Breast epithelium (tissue), 4 donors: ENCODE data around the gene ACIN1. TPM values are rescaled to one million over a fixed set of nuclear protein-coding genes. Genes with fewer than 3 reads are reported as not detected.

Experiments used
- DNase-seq, 2 donors: peaks; one replicate each; pipeline ENCODE4 v3.0.0-alpha.2; 2019; ENCODE audit warnings: low spot score in 2 of 2
- H3K27ac ChIP-seq, 2 donors: fragments of 200-600 bp; sonication (generic) in 1 of 2; one replicate each; pipeline ENCODE4 v1.5.1; 2016 to 2019; ENCODE audit warnings: mild to moderate bottlenecking in 1 of 2
- H3K27me3 ChIP-seq, 2 donors: fragments of 200-600 bp; sonication (generic) in 1 of 2; one replicate each; pipeline versions ENCODE4 v1.5.1 to v1.6.0; 2017 to 2019; ENCODE audit warnings: control low read depth in 1 of 2, mild to moderate bottlenecking in 1 of 2
- H3K36me3 ChIP-seq: fragments of 200-600 bp; one replicate; pipeline ENCODE4 v1.5.1; 2019
- H3K4me1 ChIP-seq, 2 donors: fragments of 200-600 bp; sonication (generic); one replicate each; pipeline ENCODE4 v1.5.1; 2016 to 2019; ENCODE audit warnings: control low read depth in 1 of 2
- H3K4me3 ChIP-seq, 3 donors: fragments of 200-600 bp; sonication (generic); 1 replicate in 2 of 3; 2 replicates in 1 of 3; pipeline ENCODE4 v1.5.1; 2016 to 2019; ENCODE audit warnings: mild to moderate bottlenecking in 3 of 3, moderate library complexity in 2 of 3
- H3K9me3 ChIP-seq, 2 donors: fragments of 200-600 bp; sonication (generic) in 1 of 2; one replicate each; pipeline ENCODE4 v1.5.1; 2016 to 2019; ENCODE audit warnings: control low read depth in 1 of 2
- POLR2A ChIP-seq: fragments of 450-650 bp; IDR thresholded peaks from one replicate; pipeline ENCODE4 v1.6.1; 2016; ENCODE audit warnings: antibody characterized with exemption, mild to moderate bottlenecking, moderate library complexity
- POLR2AphosphoS5 ChIP-seq, 3 donors: sonication (generic); formaldehyde crosslinking; IDR thresholded peaks; one replicate each; pipeline ENCODE4 v1.6.1; 2017; ENCODE audit warnings: antibody characterized with exemption in 3 of 3
- intact Hi-C: fragments of 100-400 bp; cut with DNase I; formaldehyde crosslinking; loops from one replicate; pipeline ENCODE4 v1.15.1; 2023; ENCODE audit warnings: low total_unique reads
- total RNA-seq, 3 donors: library from RNA; depleted of rRNA; stranded (reverse); fragments of >200 nt; gene quantifications; one replicate each; pipeline ENCODE4 v1.1.0, GENCODE V29; 2016
- TF ChIP-seq, protein P1 (sequence below), 3 donors: fragments of 450-650 bp; IDR thresholded peaks; one replicate each; pipeline ENCODE4 v1.5.1; 2016 to 2017; ENCODE audit warnings: antibody characterized with exemption in 3 of 3, mild to moderate bottlenecking in 3 of 3, moderate library complexity in 3 of 3

Gene ACIN1
- total RNA-seq, 3 donors from 2014 or later: 106 to 151 (median 145) TPM

DNA sequence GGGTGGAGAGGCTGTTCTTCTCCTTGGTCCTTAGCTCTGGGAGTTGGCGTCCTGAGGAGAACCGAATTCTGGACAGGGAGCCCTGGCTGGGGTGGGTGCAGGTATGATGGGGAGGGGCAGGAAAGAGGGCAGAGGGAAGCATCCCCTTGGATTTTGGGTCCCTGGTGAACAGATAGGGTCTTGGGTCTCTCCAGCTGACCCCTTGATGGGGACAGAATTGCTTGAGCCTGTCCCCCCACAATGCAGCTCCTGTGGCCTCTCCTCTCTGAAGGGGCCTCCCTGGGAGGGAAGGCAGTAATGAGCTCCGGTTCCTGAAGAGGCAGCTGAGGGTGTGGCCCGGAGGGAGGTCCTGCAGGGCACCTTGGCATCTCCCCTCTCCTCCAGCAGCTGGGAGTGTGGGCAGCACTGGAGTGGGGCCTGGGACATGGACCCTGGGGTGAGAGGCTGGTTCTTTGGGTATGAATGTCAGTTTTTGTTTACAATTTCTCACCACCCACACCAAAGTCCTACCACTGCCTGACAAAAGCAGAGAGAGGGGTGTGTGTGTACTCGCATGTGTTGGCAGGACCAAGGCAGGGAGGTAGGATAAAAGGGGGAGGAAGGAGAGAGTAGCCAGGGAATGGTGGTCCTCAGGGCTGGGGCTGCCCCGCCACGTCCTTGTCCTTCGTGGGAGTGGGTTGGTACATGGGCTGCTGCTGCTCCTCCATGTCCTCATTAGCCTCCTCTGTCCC, 31.8 kb upstream of the ACIN1 start:
- DNase-seq: no peak
- Histone ChIP-seq H3K9me3 (no peaks in the 10 kb centered on the region), H3K27me3 (no peaks in the 10 kb centered on the region), H3K27ac (peak overlapping the region in 1 of 2 donors; percentile 63), H3K4me1 (peaks cover 0 to 3% of the 10 kb centered on the region in 2 donors), H3K4me3 (no peak overlapping the region), H3K36me3 (no peaks in the 10 kb centered on the region)
- intact Hi-C loops: no loop called here
- TF ChIP-seq POLR2A: no peak
- TF ChIP-seq POLR2AphosphoS5 (IDR thresholded peaks at IDR 0.05): no peak

DNA sequence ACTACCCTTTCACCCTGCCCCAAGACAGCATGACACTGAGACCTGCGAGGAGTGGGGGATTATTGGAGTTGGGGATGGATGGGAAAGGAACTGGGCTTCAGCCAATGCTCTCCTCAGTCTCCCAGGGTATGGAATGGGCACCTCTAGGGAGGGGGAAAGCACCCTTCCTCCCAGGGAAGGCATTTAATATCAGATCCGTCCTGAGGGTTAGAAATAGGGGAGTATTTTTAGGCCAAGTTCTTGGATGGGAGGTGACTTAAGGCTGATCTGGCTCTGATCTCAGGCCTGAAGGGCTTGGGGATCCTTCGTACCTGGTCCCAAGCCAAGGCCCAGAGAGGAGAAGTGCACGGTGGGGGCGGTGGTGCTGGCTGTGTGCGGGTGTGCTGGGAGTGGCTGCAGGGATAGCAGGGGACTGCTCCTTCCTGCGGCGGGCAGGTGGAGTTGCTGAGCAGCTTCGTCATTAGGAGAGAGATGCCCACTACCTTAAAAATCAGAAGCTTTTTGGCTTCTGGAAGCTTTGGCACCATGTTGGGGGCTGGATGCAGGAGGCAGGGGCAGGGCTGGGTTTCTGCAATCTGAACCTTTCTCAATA, 31.1 kb upstream of the ACIN1 start:
- Histone ChIP-seq H3K9me3 (no peaks in the 10 kb centered on the region), H3K27me3 (no peaks in the 10 kb centered on the region), H3K4me1 (peaks cover 0 to under 1% of the 10 kb centered on the region in 2 donors), H3K4me3 (no peak overlapping the region), H3K36me3 (no peaks in the 10 kb centered on the region), H3K27ac (peak overlapping the region; percentile 63 to 64)
- peak in 1 of 3 donors; percentile 20 for TF ChIP-seq POLR2AphosphoS5 (IDR thresholded peaks at IDR 0.05)
- TF ChIP-seq, protein P1, sequence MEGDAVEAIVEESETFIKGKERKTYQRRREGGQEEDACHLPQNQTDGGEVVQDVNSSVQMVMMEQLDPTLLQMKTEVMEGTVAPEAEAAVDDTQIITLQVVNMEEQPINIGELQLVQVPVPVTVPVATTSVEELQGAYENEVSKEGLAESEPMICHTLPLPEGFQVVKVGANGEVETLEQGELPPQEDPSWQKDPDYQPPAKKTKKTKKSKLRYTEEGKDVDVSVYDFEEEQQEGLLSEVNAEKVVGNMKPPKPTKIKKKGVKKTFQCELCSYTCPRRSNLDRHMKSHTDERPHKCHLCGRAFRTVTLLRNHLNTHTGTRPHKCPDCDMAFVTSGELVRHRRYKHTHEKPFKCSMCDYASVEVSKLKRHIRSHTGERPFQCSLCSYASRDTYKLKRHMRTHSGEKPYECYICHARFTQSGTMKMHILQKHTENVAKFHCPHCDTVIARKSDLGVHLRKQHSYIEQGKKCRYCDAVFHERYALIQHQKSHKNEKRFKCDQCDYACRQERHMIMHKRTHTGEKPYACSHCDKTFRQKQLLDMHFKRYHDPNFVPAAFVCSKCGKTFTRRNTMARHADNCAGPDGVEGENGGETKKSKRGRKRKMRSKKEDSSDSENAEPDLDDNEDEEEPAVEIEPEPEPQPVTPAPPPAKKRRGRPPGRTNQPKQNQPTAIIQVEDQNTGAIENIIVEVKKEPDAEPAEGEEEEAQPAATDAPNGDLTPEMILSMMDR (IDR thresholded peaks at IDR 0.05): no peak
- no peak for DNase-seq
- intact Hi-C loops: no loop called here

DNA sequence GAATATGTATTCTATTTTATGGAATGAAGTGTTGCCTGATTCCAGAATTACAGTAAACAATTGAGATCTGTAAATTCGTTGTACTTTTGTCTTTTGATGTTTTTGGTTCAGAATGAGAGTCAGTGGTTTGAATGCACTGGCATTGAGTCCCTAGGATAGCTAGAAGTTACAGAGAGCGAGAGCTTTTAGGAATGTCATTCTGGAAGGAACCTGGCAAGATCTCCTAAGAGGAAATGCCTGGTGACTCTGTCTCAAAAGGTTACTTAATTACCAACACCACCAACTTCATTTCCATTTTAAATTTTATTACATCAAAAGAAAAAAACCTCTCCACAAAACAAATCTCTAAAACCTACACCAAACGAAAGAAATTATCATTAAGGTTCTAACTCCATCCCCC, 30.1 kb upstream of the ACIN1 start:
- intact Hi-C loops: no loop called here

DNA sequence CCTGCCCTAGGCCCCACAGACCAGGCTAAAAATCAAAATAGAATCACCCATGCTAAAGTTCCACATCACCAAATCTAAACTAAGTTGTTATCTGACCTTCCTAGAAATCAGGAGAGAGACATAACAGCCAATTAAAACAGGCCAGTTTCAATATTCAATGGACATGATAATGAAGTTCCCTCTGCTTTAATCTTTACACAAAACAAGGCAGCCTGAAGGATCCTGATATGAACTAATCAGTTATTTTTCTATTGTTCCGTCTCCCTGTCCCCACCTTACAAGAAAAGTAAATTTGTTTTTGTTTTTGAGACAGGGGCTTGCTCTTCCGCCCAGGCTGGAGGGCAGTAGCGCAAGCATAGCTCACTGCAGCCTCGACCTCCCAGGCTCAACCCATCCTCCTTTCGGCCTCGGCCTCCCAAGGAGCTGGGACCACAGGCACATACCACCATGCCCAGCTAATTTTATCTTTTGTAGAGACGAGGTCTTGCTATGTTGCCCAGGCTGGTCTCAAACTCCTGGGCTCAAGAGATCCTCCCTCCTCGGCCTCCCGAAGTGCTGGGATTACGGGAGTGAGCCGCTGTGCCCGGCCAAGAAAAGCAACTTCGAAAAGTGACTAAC, 29.5 kb upstream of the ACIN1 start:
- TF ChIP-seq, protein P1 (IDR thresholded peaks at IDR 0.05): no peak
- no peak for TF ChIP-seq POLR2A
- no peak for TF ChIP-seq POLR2AphosphoS5 (IDR thresholded peaks at IDR 0.05)
- no peak for DNase-seq
- intact Hi-C loops: loop anchor here (5.0 kb wide), 1 partner anchor 63 kb away; no protein-coding TSS in a partner anchor
- Histone ChIP-seq H3K9me3 (no peaks in the 10 kb centered on the region), H3K27ac (peak overlapping the region; percentile 51 to 52), H3K4me3 (no peak overlapping the region), H3K4me1 (no peaks in the 10 kb centered on the region), H3K36me3 (no peaks in the 10 kb centered on the region), H3K27me3 (no peaks in the 10 kb centered on the region)

More for the DNA sequence above, 30.1 kb upstream of the ACIN1 start:
- no peaks in the 10 kb centered on the region for H3K27me3 ChIP-seq
- no peaks in the 10 kb centered on the region for H3K4me1 ChIP-seq
- TF ChIP-seq POLR2AphosphoS5 (IDR thresholded peaks at IDR 0.05) (no peak), POLR2A (no peak)
- TF ChIP-seq, protein P1 (IDR thresholded peaks at IDR 0.05): no peak
- H3K4me3 ChIP-seq: no peak overlapping the region
- H3K36me3 ChIP-seq: no peaks in the 10 kb centered on the region
- no peaks in the 10 kb centered on the region for H3K9me3 ChIP-seq
- peak overlapping the region; percentile 22 to 64 for H3K27ac ChIP-seq
- no peak for DNase-seq

DNA sequence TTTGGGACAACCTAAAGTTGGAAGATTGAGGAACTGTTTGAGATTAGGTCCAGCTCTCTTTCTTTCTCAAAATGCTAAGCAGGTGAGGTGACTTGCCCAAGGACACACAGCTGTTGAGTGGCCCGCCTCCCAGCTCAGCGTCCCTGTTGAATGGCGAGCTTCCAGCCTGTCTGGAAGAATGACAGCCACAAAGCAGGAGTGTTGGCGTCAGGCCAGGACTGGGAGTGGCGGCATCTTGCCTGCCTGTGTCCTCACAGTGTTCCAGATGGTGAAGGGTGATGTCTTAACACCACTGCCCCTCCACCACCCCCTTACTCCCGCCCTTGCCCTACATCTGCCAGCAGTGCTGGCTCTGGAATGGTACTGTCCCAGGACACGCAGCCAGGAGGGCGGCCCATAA, 28.5 kb upstream of the ACIN1 start:
- Histone ChIP-seq H3K27me3 (no peaks in the 10 kb centered on the region), H3K36me3 (no peaks in the 10 kb centered on the region), H3K4me3 (no peak overlapping the region), H3K27ac (peak overlapping the region; percentile 51 to 52), H3K9me3 (no peaks in the 10 kb centered on the region), H3K4me1 (no peaks in the 10 kb centered on the region)
- intact Hi-C loops: loop anchor here (5.0 kb wide), 1 partner anchor 64 kb away; no protein-coding TSS in a partner anchor
- DNase-seq: peak; percentile 54 to 92
- TF ChIP-seq, protein P1 (IDR thresholded peaks at IDR 0.05): no peak
